ENCODE results near the gene NRG2. TPM values are rescaled to one million over a fixed set of nuclear protein-coding genes. Genes with fewer than 3 reads are reported as not detected.

NRG2 gene
- total RNA-seq, 2 donors from 2014 or later, result 5.6 to 6.5 TPM

DNA sequence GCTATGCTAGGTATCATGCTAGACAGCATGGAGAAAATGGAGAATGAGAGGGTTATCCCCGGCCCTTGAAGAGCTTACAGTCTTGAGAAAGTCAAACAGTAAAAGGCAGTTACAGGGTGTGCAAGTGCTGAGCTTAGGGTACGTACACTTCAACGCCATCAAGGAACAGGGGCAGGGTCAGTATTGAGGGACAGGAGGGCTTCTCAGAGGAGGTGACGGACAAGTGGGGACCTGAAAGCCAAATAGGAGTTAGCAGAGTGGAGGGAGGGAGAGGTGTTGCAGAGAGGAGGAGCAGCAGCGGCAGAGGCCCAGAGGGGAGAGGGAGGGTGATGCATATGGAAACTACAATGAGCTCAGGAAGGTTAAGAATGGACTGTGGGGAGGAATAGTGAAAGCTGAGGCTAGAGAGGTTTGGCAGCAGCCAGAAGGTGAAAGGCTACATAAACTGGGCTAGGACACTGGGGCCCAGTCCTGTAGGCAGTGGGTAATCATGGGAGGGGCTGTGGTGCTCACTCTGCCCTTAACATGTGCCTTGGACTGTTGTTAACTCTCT, 88.0 kb downstream of the NRG2 start:
- Histone ChIP-seq H3K27me3 (no peaks in the 10 kb centered on the region), H3K9me3 (no peaks in the 10 kb centered on the region), H3K4me1 (no peaks in the 10 kb centered on the region), H3K4me3 (no peak overlapping the region), H3K27ac (no peak overlapping the region), H3K36me3 (replicated peaks in 1 of 2; ENCODE audit: insufficient read depth in 1 of 2, low read depth in 2 of 2) (no peaks in the 10 kb centered on the region)
- ATAC-seq, result no peak
- WGBS, 2 donors, result 86 to 91% methylated on average over 5 of the region's 5 CpGs
- TF ChIP-seq CTCF (IDR thresholded peaks at IDR 0.05) (no peak), POLR2A (IDR thresholded peaks at IDR 0.05) (no peak)
- intact Hi-C loops (cut with DNase I), result no loop called here
- DNase-seq, result no peak

DNA sequence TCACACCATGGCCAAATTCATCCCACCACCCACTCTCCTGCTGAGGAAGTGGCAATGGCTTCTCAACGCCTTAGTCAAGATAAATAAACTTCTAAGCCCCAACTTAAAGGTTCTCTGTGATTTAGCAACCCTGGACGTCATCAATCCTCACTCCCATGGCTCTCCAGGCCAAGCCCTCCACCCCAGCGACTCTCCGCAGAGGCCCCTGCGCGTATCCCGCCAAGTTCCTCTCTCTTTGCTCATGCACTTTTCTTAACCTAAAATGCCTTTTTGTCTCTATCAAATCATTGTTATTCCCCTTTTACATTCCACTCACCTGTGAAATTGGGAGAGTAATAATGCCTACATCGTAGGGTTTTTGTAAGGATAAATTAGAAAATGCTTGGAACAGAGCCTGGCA, 88.6 kb downstream of the NRG2 start:
- Histone ChIP-seq H3K4me1 (no peaks in the 10 kb centered on the region), H3K4me3 (no peak overlapping the region), H3K9me3 (no peaks in the 10 kb centered on the region), H3K36me3 (replicated peaks in 1 of 2; ENCODE audit: insufficient read depth in 1 of 2, low read depth in 2 of 2) (no peaks in the 10 kb centered on the region), H3K27ac (no peak overlapping the region), H3K27me3 (no peaks in the 10 kb centered on the region)
- ATAC-seq (no peak), DNase-seq (no peak)
- no peak for TF ChIP-seq CTCF (IDR thresholded peaks at IDR 0.05)
- TF ChIP-seq POLR2A (IDR thresholded peaks at IDR 0.05), result no peak
- 84 to 87% methylated on average over 8 of the region's 8 CpGs for WGBS, 2 donors
- intact Hi-C loops (cut with DNase I), result no loop called here

DNA sequence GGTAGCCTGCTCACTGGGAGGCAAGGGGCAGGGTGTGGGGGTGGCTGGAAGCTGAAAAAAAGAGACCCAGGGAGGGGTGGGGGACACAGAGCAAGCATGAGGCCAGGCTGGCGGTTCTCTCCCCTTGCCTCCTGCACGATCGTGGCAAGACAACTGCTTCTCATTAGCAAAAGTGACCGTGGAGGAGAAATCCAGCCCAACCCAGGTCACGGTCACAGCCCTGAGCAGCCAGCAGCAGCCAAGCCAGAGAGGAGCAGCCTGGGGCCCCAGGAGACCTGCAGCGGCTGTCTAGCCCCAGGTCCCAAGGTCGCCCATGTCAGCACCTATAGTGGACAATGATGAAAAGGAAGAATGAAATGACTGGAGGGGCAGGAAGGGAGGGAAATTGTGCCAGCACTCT, 89.1 kb downstream of the NRG2 start:
- DNase-seq (no peak), ATAC-seq (no peak)
- intact Hi-C loops (cut with DNase I), result no loop called here
- Histone ChIP-seq H3K9me3 (no peaks in the 10 kb centered on the region), H3K4me1 (no peaks in the 10 kb centered on the region), H3K27ac (no peak overlapping the region), H3K4me3 (no peak overlapping the region), H3K36me3 (replicated peaks in 1 of 2; ENCODE audit: insufficient read depth in 1 of 2, low read depth in 2 of 2) (no peaks in the 10 kb centered on the region), H3K27me3 (no peaks in the 10 kb centered on the region)
- TF ChIP-seq CTCF (IDR thresholded peaks at IDR 0.05), result no peak
- TF ChIP-seq POLR2A (IDR thresholded peaks at IDR 0.05), result no peak
- WGBS, 2 donors, result 81 to 82% methylated on average over 7 of the region's 7 CpGs

GRCh38 chr5:139952574-139952973, 90.5 kb downstream of the NRG2 start:
- TF ChIP-seq POLR2A (IDR thresholded peaks at IDR 0.05), result no peak
- Histone ChIP-seq H3K27ac (no peak overlapping the region), H3K36me3 (replicated peaks in 1 of 2; ENCODE audit: insufficient read depth in 1 of 2, low read depth in 2 of 2) (no peaks in the 10 kb centered on the region), H3K4me3 (no peak overlapping the region), H3K4me1 (no peaks in the 10 kb centered on the region), H3K9me3 (no peaks in the 10 kb centered on the region), H3K27me3 (no peaks in the 10 kb centered on the region)
- no peak for ATAC-seq
- no peak for DNase-seq
- intact Hi-C loops (cut with DNase I), result no loop called here
- WGBS, 2 donors, result 87 to 94% methylated on average over 7 to 11 of the region's 13 CpGs

DNA sequence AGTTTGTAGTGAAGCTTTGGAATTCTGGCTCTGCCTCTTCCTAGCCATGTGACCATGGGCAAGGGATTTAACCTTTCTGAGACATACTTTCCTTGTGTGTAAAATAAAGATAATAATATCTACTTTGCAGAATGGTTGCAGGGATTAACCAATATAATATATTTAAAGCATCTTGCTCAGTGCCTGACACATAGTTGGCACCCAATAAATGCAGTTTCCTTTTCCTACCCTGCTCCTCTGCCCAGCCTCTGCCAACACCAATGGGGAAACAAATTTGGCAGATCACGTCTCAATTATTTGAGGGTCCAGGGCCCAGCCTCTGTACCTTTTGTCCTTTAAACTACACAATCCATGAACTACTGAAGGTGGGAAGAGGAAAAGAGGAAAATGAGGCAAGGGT, 91.1 kb downstream of the NRG2 start:
- no peak for DNase-seq
- no peaks in the 10 kb centered on the region for H3K4me1 ChIP-seq
- no peak for ATAC-seq
- H3K4me3 ChIP-seq, result no peak overlapping the region
- no peaks in the 10 kb centered on the region for H3K36me3 ChIP-seq (replicated peaks in 1 of 2; ENCODE audit: insufficient read depth in 1 of 2, low read depth in 2 of 2)
- intact Hi-C loops (cut with DNase I), result no loop called here
- 100% methylated on average over 1 of the region's 1 CpG for WGBS, 2 donors
- TF ChIP-seq POLR2A (IDR thresholded peaks at IDR 0.05) (no peak), CTCF (IDR thresholded peaks at IDR 0.05) (no peak)
- no peaks in the 10 kb centered on the region for H3K27me3 ChIP-seq
- H3K9me3 ChIP-seq, result no peaks in the 10 kb centered on the region
- no peak overlapping the region for H3K27ac ChIP-seq

Data from body of pancreas (tissue), 4 donors.